ENCODE measurements around the gene ITGA7.

The ITGA7 gene

DNA sequence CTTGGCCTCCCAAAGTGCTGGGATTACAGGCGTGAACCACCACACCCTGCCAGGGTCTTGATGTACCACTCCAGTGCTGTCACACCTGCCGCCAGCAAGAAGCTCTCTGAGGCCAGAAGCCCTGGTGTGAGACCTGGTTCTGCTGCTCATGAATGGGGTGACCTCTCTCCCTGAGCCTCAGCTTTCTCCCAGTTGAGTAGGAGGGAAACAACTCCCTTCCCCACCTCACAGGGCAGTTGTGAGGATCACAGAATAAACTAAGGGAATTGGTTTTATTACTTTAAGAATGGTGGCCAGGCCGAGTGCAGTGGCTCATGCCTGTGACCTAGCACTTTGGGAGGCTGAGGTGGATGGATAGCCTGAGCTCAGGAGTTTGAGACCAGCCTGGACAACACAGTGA is 26.9 kb upstream of the ITGA7 start:
- DNase-seq = no peak

- no peak for DNase-seq
Observed at GRCh38 chr12:55733858-55734257, 26.2 kb upstream of the ITGA7 start.

DNA sequence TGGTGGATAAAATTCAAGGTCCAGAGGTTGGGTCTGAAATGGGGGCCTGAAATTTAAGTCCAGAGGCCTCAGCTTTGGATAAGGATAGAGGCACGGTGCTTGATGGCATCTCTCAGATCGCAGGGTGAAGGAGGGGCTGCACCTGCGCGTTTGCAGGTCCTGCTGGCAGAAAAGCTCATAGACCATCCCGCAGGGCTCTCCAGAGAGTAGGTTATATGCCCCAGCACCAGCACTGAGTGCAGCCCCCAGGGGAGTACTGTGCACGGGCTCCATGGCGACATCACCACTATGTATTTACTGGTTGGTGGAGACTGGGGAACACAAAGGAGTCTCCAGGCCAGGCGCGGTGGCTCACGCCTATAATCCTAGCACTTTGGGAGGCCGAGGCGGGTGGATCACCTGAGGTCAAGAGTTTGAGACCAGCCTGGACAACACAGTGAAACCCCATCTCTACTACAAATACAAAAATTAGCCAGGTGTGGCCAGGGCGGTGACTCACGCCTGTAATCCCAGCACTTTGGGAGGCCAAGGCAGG is 25.4 kb upstream of the ITGA7 start:
- DNase-seq = no peak

DNA sequence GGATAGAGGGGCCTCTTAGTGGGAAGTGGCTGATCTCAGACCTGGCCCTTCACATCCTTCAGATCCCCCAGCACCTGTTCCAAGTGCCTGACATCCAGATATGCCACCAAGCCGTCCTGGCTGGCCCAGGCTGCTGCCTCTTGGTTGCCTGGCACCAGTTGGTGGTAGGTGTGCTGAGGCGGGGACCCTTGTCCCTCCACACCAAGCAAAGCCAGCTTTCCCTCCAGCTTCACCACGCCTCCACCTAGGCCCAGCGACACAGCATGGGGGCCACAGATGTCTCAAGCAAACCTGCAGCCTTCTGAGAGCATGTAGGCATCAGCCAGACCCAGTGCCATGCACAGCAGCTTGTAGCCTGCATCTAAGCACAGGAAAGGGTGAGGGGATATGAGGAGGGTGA is 24.6 kb upstream of the ITGA7 start:
- no peak for DNase-seq

GRCh38 chr12:55729819-55730818 is 22.4 kb upstream of the ITGA7 start:
- peak; percentile 75 for DNase-seq

DNA sequence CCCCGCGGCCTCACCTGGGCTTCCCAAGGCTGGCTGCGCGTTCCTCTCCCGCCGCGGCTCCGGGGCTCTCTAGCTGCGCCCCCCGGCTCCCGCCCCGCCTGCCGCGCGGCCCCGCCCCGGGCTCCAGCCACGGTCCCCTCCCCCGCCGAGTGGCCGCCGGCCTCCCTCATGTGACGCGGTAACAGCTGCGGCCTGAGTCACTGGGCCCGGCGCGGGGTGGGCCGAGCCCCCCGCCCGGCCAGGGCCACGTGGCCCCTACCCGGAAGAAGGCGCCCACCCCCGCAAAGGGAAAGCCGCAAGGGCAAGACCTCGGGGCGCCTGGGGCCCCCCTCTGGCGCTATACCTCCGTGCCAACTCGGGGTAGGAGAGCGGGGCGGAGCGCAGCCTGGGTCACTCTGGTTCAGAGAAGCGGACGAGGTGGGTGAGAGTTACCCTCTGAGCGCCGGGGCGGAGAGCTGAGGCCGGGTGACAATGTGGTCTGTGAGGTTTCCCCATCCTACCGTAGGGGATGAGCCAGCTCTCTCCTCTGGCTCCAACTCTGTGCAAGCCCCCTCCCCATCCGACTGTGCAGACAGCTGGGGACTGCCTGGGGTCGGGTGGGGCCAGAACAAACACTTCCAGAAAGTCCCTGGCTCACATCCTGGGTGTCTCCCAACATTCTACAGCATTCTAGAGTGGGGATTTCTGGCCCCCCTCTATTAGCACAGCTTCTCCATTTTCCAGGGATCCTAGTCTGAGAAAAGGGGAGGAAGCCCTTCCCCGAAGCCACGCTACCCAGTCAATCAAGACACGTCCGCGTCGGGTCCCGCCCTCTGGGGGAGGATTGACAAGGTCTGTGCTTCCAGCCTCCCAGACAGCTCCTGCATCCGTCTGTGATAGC is 21.5 kb upstream of the ITGA7 start, which contains the start of gene CD63:
TSS of gene CD63 (minus strand) at position 71 of the 880 bp plus-strand sequence. CDS start 668 bp downstream, outside the sequence.
- DNase-seq = peak; percentile 91

DNA sequence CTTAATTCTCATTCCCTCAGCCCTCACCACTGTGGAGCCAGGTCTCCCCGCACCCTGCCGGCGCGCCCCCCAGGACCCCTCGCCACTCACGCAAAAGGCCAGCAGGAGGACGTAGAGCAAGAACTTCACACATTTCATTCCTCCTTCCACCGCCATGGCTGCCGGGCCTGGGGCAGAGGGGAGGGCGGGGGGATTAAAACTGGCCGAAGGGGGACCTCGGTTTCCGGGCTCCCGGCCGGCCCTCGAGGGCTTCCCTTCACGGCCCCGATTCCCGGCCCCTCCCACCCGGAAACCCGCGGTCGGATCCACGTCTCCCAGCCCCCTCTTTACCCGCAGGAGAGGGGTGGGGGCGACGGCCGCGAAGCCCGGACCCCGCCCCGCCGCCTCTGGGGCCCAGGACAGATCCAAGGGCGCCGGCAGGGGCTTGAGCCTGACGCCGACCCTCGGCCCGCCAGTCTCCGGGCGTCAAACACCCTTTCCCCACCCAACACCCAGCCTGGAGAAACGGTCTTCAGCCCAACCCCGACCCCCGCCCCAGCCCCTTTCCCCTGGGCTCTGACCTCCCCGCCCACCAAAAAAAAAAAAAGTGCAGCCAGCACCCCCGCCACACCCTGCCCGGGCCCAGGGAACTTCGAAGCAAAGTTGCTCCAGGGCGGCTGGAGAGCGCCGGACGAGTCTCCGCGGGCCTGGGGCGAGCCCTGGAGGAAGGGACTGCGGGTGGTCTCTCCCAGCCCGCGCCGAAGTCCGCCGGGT is 20.7 kb upstream of the ITGA7 start:
- peak; percentile 73 for DNase-seq

DNA sequence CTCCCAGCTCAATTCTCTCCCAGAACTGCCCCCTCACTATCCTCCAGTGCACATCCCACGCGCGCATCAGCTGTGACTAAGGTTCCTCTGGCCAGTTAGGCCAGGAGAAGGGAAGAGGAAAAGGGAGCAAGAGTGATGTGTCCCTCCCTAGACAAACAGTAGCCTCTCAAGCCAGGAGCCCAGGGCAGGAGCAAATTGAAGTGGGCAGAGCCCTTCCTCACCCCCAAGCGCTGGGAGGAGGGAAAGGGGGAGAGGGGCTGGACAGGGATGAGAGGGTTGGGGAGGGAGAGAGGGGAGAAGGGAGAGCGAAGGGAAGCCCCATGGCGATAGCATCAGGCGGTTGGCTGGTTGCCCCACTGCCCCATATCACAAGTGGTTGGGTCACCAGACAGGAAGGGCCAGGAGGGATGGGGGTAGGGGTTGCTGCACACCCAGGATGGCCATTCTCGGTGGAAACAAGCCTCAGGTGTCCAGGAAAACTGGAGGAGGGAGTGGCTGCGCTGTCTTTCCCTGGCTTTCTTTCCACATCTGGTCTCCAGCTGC is 20.0 kb upstream of the ITGA7 start:
- no peak for DNase-seq

GRCh38 chr12:55726971-55727370 is 19.3 kb upstream of the ITGA7 start:
- no peak for DNase-seq

- DNase-seq = no peak
Observed at GRCh38 chr12:55725556-55725955, 17.9 kb upstream of the ITGA7 start.

DNA sequence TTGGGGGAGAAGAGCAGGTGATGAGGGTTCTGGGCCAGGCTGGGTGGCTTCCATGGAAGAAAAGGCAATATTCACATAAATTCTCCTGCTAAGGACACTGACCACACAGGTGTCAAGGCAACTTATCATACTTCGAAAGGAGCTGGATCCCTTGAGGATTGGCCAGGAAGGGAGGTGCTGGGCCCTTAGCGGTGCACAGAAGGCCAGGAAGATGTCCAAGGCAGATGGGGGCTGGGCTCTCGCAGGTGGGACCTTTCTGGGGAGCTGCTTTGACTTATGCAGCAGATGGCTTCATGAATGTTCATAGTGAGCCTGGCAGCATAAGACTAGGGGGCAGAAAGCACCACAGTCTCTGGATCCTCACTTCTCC is 17.2 kb upstream of the ITGA7 start:
- no peak for DNase-seq

GRCh38 chr12:55724226-55724939 is 16.7 kb upstream of the ITGA7 start:
- peak; percentile 78 for DNase-seq

- no peak for DNase-seq
Observed at GRCh38 chr12:55723516-55724225, 16.0 kb upstream of the ITGA7 start.

- no peak for DNase-seq
Observed at GRCh38 chr12:55722948-55723347, 15.2 kb upstream of the ITGA7 start.

DNA sequence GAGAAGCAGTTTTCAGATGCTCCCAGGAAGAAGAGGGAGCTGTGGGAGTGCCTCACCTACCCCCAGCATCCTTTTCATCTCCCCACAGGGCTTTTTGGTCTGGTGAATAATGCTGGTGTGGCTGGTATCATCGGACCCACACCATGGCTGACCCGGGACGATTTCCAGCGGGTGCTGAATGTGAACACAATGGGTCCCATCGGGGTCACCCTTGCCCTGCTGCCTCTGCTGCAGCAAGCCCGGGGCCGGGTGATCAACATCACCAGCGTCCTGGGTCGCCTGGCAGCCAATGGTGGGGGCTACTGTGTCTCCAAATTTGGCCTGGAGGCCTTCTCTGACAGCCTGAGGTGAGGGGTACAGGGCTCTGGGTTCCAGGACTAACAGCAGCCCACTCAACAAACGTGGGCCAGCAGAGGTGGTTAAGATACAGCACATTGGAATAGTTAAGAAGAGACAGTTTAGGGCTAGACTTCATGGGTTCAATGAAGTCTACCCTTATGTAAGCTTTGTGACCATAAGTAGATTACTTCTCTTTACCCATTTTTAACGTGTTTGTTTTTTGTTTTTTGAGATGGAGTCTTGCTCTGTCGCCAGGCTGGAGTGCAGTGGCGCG is 14.0 kb upstream of the ITGA7 start:
- no peak for DNase-seq

- no peak for DNase-seq
Observed at GRCh38 chr12:55720894-55721444, 13.3 kb upstream of the ITGA7 start.

- no peak for DNase-seq
Observed at GRCh38 chr12:55720071-55720564, 12.4 kb upstream of the ITGA7 start, which contains the start of gene RDH5. RDH5 (plus strand) TSS chr12:55720393; CDS start chr12:55721185, 792 bp downstream.

DNA sequence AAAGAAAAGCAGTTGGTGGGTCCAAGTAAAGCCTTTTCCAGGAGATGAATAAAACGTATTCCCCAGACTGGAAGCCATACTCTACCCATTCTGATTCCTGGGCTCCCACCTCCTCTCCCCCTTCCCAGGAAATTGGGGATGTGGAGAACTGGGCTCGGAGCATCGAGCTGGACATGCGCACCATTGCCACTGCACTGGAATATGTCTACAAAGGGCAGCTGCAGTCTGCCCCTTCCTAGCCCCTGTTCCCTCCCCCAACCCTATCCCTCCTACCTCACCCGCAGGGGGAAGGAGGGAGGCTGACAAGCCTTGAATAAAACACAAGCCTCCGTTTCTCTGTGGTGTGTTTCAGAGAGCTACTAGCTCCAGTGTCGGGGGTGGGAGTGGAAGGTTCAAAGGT is 11.7 kb upstream of the ITGA7 start:
- no peak for DNase-seq

- DNase-seq = no peak
Observed at GRCh38 chr12:55718624-55719275, 11.0 kb upstream of the ITGA7 start.
